ENCODE data around the gene STN1. TPM values are rescaled to one million over a fixed set of nuclear protein-coding genes. Genes with fewer than 3 reads are reported as not detected.
A peak's percentile ranks its signal among the peaks of the same experiment; 100 is the strongest.

Gene STN1
- total RNA-seq, 4 donors from 2014 or later, result 20.0 to 29.2 (median 27.0) TPM

- Histone ChIP-seq H3K36me3 (no peaks in the 10 kb centered on the region), H3K4me1 (no peaks in the 10 kb centered on the region), H3K4me3 (no peak overlapping the region), H3K27me3 (no peaks in the 10 kb centered on the region), H3K9me3 (no peaks in the 10 kb centered on the region), H3K27ac (no peak overlapping the region)
- TF ChIP-seq CTCF (IDR thresholded peaks at IDR 0.05) (no peak), POLR2A (IDR thresholded peaks at IDR 0.05) (no peak)
- DNase-seq, result no peak
- intact Hi-C loops (cut with DNase I; ENCODE audit: low total_unique reads), result no loop called here
These were observed 25.8 kb downstream of the STN1 start for GRCh38 chr10:103892181-103892580.

- Histone ChIP-seq H3K27ac (peak overlapping the region in 1 of 2 donors; percentile 17), H3K9me3 (no peaks in the 10 kb centered on the region), H3K4me1 (no peaks in the 10 kb centered on the region), H3K4me3 (no peak overlapping the region), H3K36me3 (no peaks in the 10 kb centered on the region), H3K27me3 (no peaks in the 10 kb centered on the region)
- TF ChIP-seq POLR2A (IDR thresholded peaks at IDR 0.05), result no peak
- no peak for DNase-seq
- intact Hi-C loops (cut with DNase I; ENCODE audit: low total_unique reads), result no loop called here
These were observed 27.3 kb downstream of the STN1 start for GRCh38 chr10:103890688-103891087.

GRCh38 chr10:103890194-103890658 lies 27.8 kb downstream of the STN1 start:
- TF ChIP-seq CTCF (IDR thresholded peaks at IDR 0.05) (no peak), POLR2A (IDR thresholded peaks at IDR 0.05) (no peak)
- Histone ChIP-seq H3K27me3 (no peaks in the 10 kb centered on the region), H3K4me3 (no peak overlapping the region), H3K4me1 (no peaks in the 10 kb centered on the region), H3K27ac (peak overlapping the region in 1 of 2 donors; percentile 17), H3K36me3 (no peaks in the 10 kb centered on the region), H3K9me3 (no peaks in the 10 kb centered on the region)
- no peak for DNase-seq
- intact Hi-C loops (cut with DNase I; ENCODE audit: low total_unique reads), result no loop called here

- Histone ChIP-seq H3K9me3 (no peaks in the 10 kb centered on the region), H3K4me3 (no peak overlapping the region), H3K27me3 (no peaks in the 10 kb centered on the region), H3K36me3 (no peaks in the 10 kb centered on the region), H3K4me1 (no peaks in the 10 kb centered on the region), H3K27ac (peak overlapping the region; percentile 64 to 71)
- TF ChIP-seq CTCF (IDR thresholded peaks at IDR 0.05) (no peak), POLR2A (IDR thresholded peaks at IDR 0.05) (no peak)
- no peak for DNase-seq
- intact Hi-C loops (cut with DNase I; ENCODE audit: low total_unique reads), result no loop called here
These were observed 28.8 kb downstream of the STN1 start for GRCh38 chr10:103889121-103889720.

GRCh38 chr10:103888113-103888841 lies 29.7 kb downstream of the STN1 start:
- no peak for TF ChIP-seq POLR2A (IDR thresholded peaks at IDR 0.05)
- TF ChIP-seq CTCF (IDR thresholded peaks at IDR 0.05), result peak; percentile 75 to 94 (median 90)
- no peak overlapping the region for H3K4me3 ChIP-seq
- peak; percentile 77 to 86 for DNase-seq
- H3K36me3 ChIP-seq, result no peaks in the 10 kb centered on the region
- no peaks in the 10 kb centered on the region for H3K4me1 ChIP-seq
- no peaks in the 10 kb centered on the region for H3K27me3 ChIP-seq
- intact Hi-C loops (cut with DNase I; ENCODE audit: low total_unique reads), result no loop called here
- H3K9me3 ChIP-seq, result no peaks in the 10 kb centered on the region
- peak overlapping the region; percentile 64 to 71 for H3K27ac ChIP-seq
